Neural cell (in vitro differentiated cells): Measurements from ENCODE around the gene RALGPS2. TPM values are rescaled to one million over a fixed set of nuclear protein-coding genes. Genes with fewer than 3 reads are reported as not detected.

Source experiments
- H2AFZ ChIP-seq: fragments of 200-600, 300-800 bp; sonication (generic), shearing (Covaris generic); 2 replicates; pipeline ENCODE4 v1.6.0; 2014; ENCODE audit warnings: low read depth, mild to moderate bottlenecking, antibody characterized with exemption, low read length, moderate library complexity
- H3F3A ChIP-seq: fragments of 200-600 bp; shearing (Covaris generic); 2 replicates; pipeline ENCODE4 v1.6.1; 2016; ENCODE audit warnings: mild to moderate bottlenecking, moderate library complexity, mixed read lengths, antibody characterized with exemption, low read length; ENCODE audit not compliant: insufficient read depth, poor library complexity, severe bottlenecking
- H3K27ac ChIP-seq: fragments of 200-600, 300-800 bp; sonication (generic), shearing (Covaris generic); 2 replicates; pipeline ENCODE4 v1.5.1; 2014; ENCODE audit warnings: mild to moderate bottlenecking, low read length, moderate library complexity
- H3K27me3 ChIP-seq: fragments of 300-800, 200-600 bp; sonication (generic), shearing (Covaris generic); 2 replicates; pipeline ENCODE4 v1.6.0; 2014; ENCODE audit warnings: mild to moderate bottlenecking, low read depth, low read length, moderate library complexity; ENCODE audit not compliant: insufficient read depth
- H3K36me3 ChIP-seq: fragments of 300-800, 200-600 bp; sonication (generic), shearing (Covaris generic); 2 replicates; pipeline ENCODE4 v1.5.1; 2014; ENCODE audit warnings: mild to moderate bottlenecking, antibody characterized with exemption, low read length, moderate library complexity; ENCODE audit not compliant: insufficient read depth
- H3K4me2 ChIP-seq: fragments of 300-800, 200-600 bp; sonication (generic), shearing (Covaris generic); 2 replicates; pipeline ENCODE4 v1.6.0; 2014; ENCODE audit warnings: mild to moderate bottlenecking, low read length
- H3K4me3 ChIP-seq: fragments of 300-800, 200-600 bp; sonication (generic), shearing (Covaris generic); 2 replicates; pipeline ENCODE4 v1.5.1; 2014; ENCODE audit warnings: mild to moderate bottlenecking, low read length, moderate library complexity
- H3K79me2 ChIP-seq: fragments of 200-600 bp; shearing (Covaris generic); replicated peaks from 2 replicates; pipeline ENCODE4 v1.6.0; 2014; ENCODE audit warnings: mild to moderate bottlenecking, low read length, moderate library complexity; ENCODE audit not compliant: insufficient read depth
- H3K9ac ChIP-seq: fragments of 300-800, 200-600 bp; sonication (generic), shearing (Covaris generic); 2 replicates; pipeline ENCODE4 v1.6.1; 2016; ENCODE audit warnings: mild to moderate bottlenecking, low read length, mixed read lengths
- H3K9me2 ChIP-seq: fragments of 200-600 bp; shearing (Covaris generic); 2 replicates; pipeline ENCODE4 v1.6.1; 2016; ENCODE audit warnings: mild to moderate bottlenecking, low read length, mixed read lengths; ENCODE audit not compliant: insufficient read depth
- H3K9me3 ChIP-seq: fragments of 200-600, 300-800 bp; sonication (generic), shearing (Covaris generic); 2 replicates; pipeline ENCODE4 v1.6.1; 2016; ENCODE audit warnings: mild to moderate bottlenecking, mixed run types, low read length, moderate library complexity, mixed read lengths
- H4K20me1 ChIP-seq: fragments of 200-600 bp; shearing (Covaris generic); 2 replicates; pipeline ENCODE4 v1.6.1; 2016; ENCODE audit warnings: mild to moderate bottlenecking, mixed run types; ENCODE audit not compliant: insufficient read depth
- CTCF ChIP-seq: fragments of 450-650 bp; IDR thresholded peaks from 2 replicates; pipeline ENCODE4 v1.5.1; 2014; ENCODE audit warnings: antibody characterized with exemption, mild to moderate bottlenecking, moderate library complexity; ENCODE audit not compliant: poor library complexity, severe bottlenecking
- EP300 ChIP-seq: fragments of 450-650 bp; conservative IDR thresholded peaks from 2 replicates; pipeline ENCODE4 v1.6.1; 2014; ENCODE audit warnings: antibody characterized with exemption, mild to moderate bottlenecking, moderate library complexity; ENCODE audit not compliant: poor library complexity, severe bottlenecking
- EZH2 ChIP-seq: fragments of 200-600, 300-800 bp; shearing (Covaris generic), sonication (generic); IDR thresholded peaks from 2 replicates; pipeline ENCODE4 v1.6.1; 2014; ENCODE audit warnings: antibody characterized with exemption, low read length, borderline replicate concordance, mild to moderate bottlenecking; ENCODE audit not compliant: insufficient read depth, poor library complexity, severe bottlenecking
- MXI1 ChIP-seq: fragments of 450-650 bp; conservative IDR thresholded peaks from 2 replicates; pipeline ENCODE4 v1.6.1; 2014; ENCODE audit warnings: antibody characterized with exemption, mild to moderate bottlenecking; ENCODE audit not compliant: poor library complexity, severe bottlenecking
- POLR2AphosphoS5 ChIP-seq: IDR thresholded peaks from 2 replicates; pipeline ENCODE4 v1.6.1; 2012
- RAD21 ChIP-seq: fragments of 450-650 bp; conservative IDR thresholded peaks from 2 replicates; pipeline ENCODE4 v1.6.1; 2014; ENCODE audit warnings: antibody characterized with exemption, mild to moderate bottlenecking, moderate library complexity
- REST ChIP-seq: IDR thresholded peaks from 2 replicates; pipeline ENCODE4 v1.6.1; 2012; ENCODE audit warnings: borderline replicate concordance
- SMC3 ChIP-seq: fragments of 450-650 bp; conservative IDR thresholded peaks from 2 replicates; pipeline ENCODE4 v1.6.1; 2014; ENCODE audit warnings: antibody characterized with exemption, mild to moderate bottlenecking, moderate library complexity; ENCODE audit not compliant: poor library complexity
- TAF1 ChIP-seq: IDR thresholded peaks from 2 replicates; pipeline ENCODE4 v1.6.1; 2012; ENCODE audit warnings: low read depth
- polyA plus RNA-seq: library from polyadenylated mRNA; depleted of rRNA; stranded (reverse); fragments of >200 nt; gene quantifications from 2 replicates; pipeline ENCODE4 v1.2.3, GENCODE V29; 2014

RALGPS2 gene
- polyA plus RNA-seq, 1 donor from 2014 or later = 26.6 TPM

GRCh38 chr1:178875936-178876335 lies 150.9 kb downstream of the RALGPS2 start (continued):
- no peak for TF ChIP-seq CTCF
- no peak for TF ChIP-seq TAF1
- TF ChIP-seq SMC3 = no peak

- Histone ChIP-seq H2AFZ (no peak overlapping the region), H3K9me2 (no peaks in the 10 kb centered on the region), H4K20me1 (no peaks in the 10 kb centered on the region), H3K4me2 (no peak overlapping the region), H3K4me3 (no peak overlapping the region), H3F3A (no peaks in the 10 kb centered on the region), H3K27ac (no peak overlapping the region), H3K9ac (no peak overlapping the region), H3K27me3 (no peaks in the 10 kb centered on the region), H3K36me3 (no peaks in the 10 kb centered on the region), H3K79me2 (no peaks in the 10 kb centered on the region), H3K9me3 (no peaks in the 10 kb centered on the region)
- TF ChIP-seq RAD21 (no peak), TAF1 (no peak), POLR2AphosphoS5 (no peak), EZH2 (no peak), MXI1 (no peak), SMC3 (no peak), EP300 (no peak), REST (no peak), CTCF (no peak)
Measured at GRCh38 chr1:178877896-178878295, 152.9 kb downstream of the RALGPS2 start.

- Histone ChIP-seq H3K27me3 (no peaks in the 10 kb centered on the region), H4K20me1 (no peaks in the 10 kb centered on the region), H3K4me2 (no peak overlapping the region), H3K36me3 (no peaks in the 10 kb centered on the region), H3K27ac (no peak overlapping the region), H3K9me2 (no peaks in the 10 kb centered on the region), H3K4me3 (no peak overlapping the region), H2AFZ (no peak overlapping the region), H3K9ac (no peak overlapping the region), H3K9me3 (no peaks in the 10 kb centered on the region), H3F3A (no peaks in the 10 kb centered on the region), H3K79me2 (no peaks in the 10 kb centered on the region)
- no peak for TF ChIP-seq REST
- no peak for TF ChIP-seq SMC3
- TF ChIP-seq RAD21 = no peak
- no peak for TF ChIP-seq EP300
- no peak for TF ChIP-seq POLR2AphosphoS5
Measured at GRCh38 chr1:178881950-178882349, 156.9 kb downstream of the RALGPS2 start.
